HG02763 (cell line): ENCODE data around the gene RSPH1.

Experiments
- ATAC-seq: cut with Tn5 transposase; IDR thresholded peaks from one replicate; pipeline ENCODE4 v1.9.1; 2021; ENCODE audit warnings: mild to moderate bottlenecking, moderate library complexity; ENCODE audit not compliant: unreplicated experiment

Gene RSPH1

GRCh38 chr21:42467140-42467983 is 28.7 kb downstream of the RSPH1 start:
- no peak for ATAC-seq

GRCh38 chr21:42466700-42467099 is 29.3 kb downstream of the RSPH1 start:
- ATAC-seq: no peak

- no peak for ATAC-seq
These were observed 30.3 kb downstream of the RSPH1 start for GRCh38 chr21:42465803-42466127.

- peak; percentile 30 for ATAC-seq
These were observed 30.8 kb downstream of the RSPH1 start for GRCh38 chr21:42465008-42465802.

GRCh38 chr21:42463861-42464515 is 32.0 kb downstream of the RSPH1 start:
- no peak for ATAC-seq

GRCh38 chr21:42461881-42462877 is 33.8 kb downstream of the RSPH1 start:
- no peak for ATAC-seq

- ATAC-seq: no peak
These were observed 34.9 kb downstream of the RSPH1 start for GRCh38 chr21:42461185-42461520.

- peak; percentile 47 for ATAC-seq
These were observed 35.4 kb downstream of the RSPH1 start for GRCh38 chr21:42460391-42461184.

GRCh38 chr21:42459546-42460215 is 36.3 kb downstream of the RSPH1 start:
- no peak for ATAC-seq

GRCh38 chr21:42459082-42459460 is 37.0 kb downstream of the RSPH1 start:
- no peak for ATAC-seq

GRCh38 chr21:42456457-42456856 is 39.6 kb downstream of the RSPH1 start:
- no peak for ATAC-seq

GRCh38 chr21:42455754-42456440 is 40.1 kb downstream of the RSPH1 start:
- no peak for ATAC-seq

GRCh38 chr21:42455196-42455595 is 40.8 kb downstream of the RSPH1 start:
- ATAC-seq: no peak

GRCh38 chr21:42454786-42455185 is 41.2 kb downstream of the RSPH1 start:
- ATAC-seq: no peak

GRCh38 chr21:42453986-42454570 is 41.9 kb downstream of the RSPH1 start:
- no peak for ATAC-seq

- ATAC-seq: no peak
These were observed 42.6 kb downstream of the RSPH1 start for GRCh38 chr21:42453224-42453985.

GRCh38 chr21:42452401-42453223 is 43.4 kb downstream of the RSPH1 start:
- no peak for ATAC-seq
